ENCODE results near the gene PLXNA2. TPM values are rescaled to one million over a fixed set of nuclear protein-coding genes. Genes with fewer than 3 reads are reported as not detected.

The PLXNA2 gene
- total and polyA plus RNA-seq, 2 of the 13 experiments (the other 11 are each of a cell fraction or from before 2014, with no cell fraction given): 1.1 to 2.1 TPM

DNA sequence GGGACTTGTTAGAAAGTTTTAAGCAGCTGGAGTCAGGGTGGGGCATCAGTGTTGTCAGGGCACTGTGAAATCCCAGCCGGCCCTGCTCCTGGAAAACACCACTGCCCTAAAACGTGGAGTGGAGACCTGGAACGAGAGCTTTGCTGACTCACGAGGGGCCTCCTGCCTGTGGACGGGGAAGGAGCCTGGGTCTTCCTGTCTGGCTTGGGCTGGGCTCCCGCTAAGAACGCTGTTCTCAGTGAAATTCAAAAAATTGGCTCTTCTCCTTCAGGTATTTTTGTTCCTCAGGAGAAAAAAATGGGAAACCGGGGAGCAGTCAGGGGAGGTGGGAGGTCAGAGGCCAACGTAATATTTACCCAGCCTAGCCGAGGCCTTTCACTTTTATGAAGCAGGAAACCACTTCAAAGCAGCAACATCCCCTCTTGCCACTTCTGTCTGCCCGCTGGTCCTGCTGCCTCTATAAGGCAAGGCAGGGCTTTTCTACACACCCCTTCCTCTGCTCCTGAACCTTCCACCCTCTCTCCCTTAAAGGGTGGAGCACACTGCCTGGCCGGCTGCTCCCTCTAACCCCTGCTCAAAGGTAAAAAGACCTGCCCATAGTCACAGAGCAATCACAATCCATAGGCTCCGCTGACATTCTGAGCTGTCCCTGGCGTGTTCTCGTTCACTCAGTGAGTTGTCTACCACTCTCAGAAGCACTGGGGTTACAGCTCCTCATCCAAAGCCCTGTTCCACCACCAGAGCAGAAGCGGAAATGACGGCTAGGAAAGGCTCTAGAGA is 8.0 kb downstream of the PLXNA2 start (continued):
- peak; percentile 35; the same call in 1 of the 2 replicates for TF ChIP-seq ZNF614 (CRISPR knock-in tag; IDR thresholded peaks at IDR 0.05; ENCODE audit: borderline replicate concordance)
- TF ChIP-seq SETDB1 (CRISPR knock-in tag; IDR thresholded peaks at IDR 0.05; ENCODE audit: borderline replicate concordance): no peak
- TF ChIP-seq, protein P1, sequence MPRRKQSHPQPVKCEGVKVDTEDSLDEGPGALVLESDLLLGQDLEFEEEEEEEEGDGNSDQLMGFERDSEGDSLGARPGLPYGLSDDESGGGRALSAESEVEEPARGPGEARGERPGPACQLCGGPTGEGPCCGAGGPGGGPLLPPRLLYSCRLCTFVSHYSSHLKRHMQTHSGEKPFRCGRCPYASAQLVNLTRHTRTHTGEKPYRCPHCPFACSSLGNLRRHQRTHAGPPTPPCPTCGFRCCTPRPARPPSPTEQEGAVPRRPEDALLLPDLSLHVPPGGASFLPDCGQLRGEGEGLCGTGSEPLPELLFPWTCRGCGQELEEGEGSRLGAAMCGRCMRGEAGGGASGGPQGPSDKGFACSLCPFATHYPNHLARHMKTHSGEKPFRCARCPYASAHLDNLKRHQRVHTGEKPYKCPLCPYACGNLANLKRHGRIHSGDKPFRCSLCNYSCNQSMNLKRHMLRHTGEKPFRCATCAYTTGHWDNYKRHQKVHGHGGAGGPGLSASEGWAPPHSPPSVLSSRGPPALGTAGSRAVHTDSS (CRISPR knock-in tag; conservative IDR thresholded peaks at IDR 0.05): no peak
- TF ChIP-seq, protein P2, sequence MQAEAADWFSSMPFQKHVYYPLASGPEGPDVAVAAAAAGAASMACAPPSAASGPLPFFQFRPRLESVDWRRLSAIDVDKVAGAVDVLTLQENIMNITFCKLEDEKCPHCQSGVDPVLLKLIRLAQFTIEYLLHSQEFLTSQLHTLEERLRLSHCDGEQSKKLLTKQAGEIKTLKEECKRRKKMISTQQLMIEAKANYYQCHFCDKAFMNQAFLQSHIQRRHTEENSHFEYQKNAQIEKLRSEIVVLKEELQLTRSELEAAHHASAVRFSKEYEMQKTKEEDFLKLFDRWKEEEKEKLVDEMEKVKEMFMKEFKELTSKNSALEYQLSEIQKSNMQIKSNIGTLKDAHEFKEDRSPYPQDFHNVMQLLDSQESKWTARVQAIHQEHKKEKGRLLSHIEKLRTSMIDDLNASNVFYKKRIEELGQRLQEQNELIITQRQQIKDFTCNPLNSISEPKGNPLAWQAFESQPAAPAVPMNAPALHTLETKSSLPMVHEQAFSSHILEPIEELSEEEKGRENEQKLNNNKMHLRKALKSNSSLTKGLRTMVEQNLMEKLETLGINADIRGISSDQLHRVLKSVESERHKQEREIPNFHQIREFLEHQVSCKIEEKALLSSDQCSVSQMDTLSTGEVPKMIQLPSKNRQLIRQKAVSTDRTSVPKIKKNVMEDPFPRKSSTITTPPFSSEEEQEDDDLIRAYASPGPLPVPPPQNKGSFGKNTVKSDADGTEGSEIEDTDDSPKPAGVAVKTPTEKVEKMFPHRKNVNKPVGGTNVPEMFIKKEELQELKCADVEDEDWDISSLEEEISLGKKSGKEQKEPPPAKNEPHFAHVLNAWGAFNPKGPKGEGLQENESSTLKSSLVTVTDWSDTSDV (CRISPR knock-in tag; IDR thresholded peaks at IDR 0.05): no peak
- TF ChIP-seq MED1 (CRISPR knock-in tag; IDR thresholded peaks at IDR 0.05): peak; percentile 58
- TF ChIP-seq ATRX (CRISPR knock-in tag; IDR thresholded peaks at IDR 0.05; ENCODE audit: borderline replicate concordance): no peak
- no peak for TF ChIP-seq CREB1 (IDR thresholded peaks at IDR 0.05)
- TF ChIP-seq CREB1 (CRISPR knock-in tag; IDR thresholded peaks at IDR 0.05): no peak; the same call in 1 of the 2 replicates
- TF ChIP-seq, protein P3, sequence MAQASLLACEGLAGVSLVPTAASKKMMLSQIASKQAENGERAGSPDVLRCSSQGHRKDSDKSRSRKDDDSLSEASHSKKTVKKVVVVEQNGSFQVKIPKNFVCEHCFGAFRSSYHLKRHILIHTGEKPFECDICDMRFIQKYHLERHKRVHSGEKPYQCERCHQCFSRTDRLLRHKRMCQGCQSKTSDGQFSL (CRISPR knock-in tag; IDR thresholded peaks at IDR 0.05): no peak
- no peak for TF ChIP-seq ZNF549 (CRISPR knock-in tag; IDR thresholded peaks at IDR 0.05)
- TF ChIP-seq, protein P4, sequence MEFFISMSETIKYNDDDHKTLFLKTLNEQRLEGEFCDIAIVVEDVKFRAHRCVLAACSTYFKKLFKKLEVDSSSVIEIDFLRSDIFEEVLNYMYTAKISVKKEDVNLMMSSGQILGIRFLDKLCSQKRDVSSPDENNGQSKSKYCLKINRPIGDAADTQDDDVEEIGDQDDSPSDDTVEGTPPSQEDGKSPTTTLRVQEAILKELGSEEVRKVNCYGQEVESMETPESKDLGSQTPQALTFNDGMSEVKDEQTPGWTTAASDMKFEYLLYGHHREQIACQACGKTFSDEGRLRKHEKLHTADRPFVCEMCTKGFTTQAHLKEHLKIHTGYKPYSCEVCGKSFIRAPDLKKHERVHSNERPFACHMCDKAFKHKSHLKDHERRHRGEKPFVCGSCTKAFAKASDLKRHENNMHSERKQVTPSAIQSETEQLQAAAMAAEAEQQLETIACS (CRISPR knock-in tag; IDR thresholded peaks at IDR 0.05): no peak
- no peak for TF ChIP-seq ZNF772 (CRISPR knock-in tag; IDR thresholded peaks at IDR 0.05)
- peak; percentile 78 for TF ChIP-seq HNF4A (CRISPR knock-in tag; IDR thresholded peaks at IDR 0.05)
- no peak for TF ChIP-seq ZNF143 (CRISPR knock-in tag; IDR thresholded peaks at IDR 0.05)
- no peak for TF ChIP-seq KDM6A (CRISPR knock-in tag; IDR thresholded peaks at IDR 0.05; ENCODE audit: low read depth)
- TF ChIP-seq ASH2L (IDR thresholded peaks at IDR 0.05; ENCODE audit: insufficient read length, low read depth, low read length): peak; percentile 43
- no peak for TF ChIP-seq ERF (CRISPR knock-in tag; IDR thresholded peaks at IDR 0.05)
- 0 out of 2 replicates have a peak, but pooled peaks have one; percentile 31 for TF ChIP-seq KAT8 (CRISPR knock-in tag; IDR thresholded peaks at IDR 0.05)
- peak; percentile 54 for TF ChIP-seq ETV5 (CRISPR knock-in tag; IDR thresholded peaks at IDR 0.05; ENCODE audit: borderline replicate concordance)
- no peak for TF ChIP-seq HOXD1 (CRISPR knock-in tag; IDR thresholded peaks at IDR 0.05)
- no peak for TF ChIP-seq TMF1 (CRISPR knock-in tag; IDR thresholded peaks at IDR 0.05; ENCODE audit: low read depth)
- no peak for TF ChIP-seq SMAD1 (CRISPR knock-in tag; IDR thresholded peaks at IDR 0.05; ENCODE audit: borderline replicate concordance, low read depth)
- TF ChIP-seq CBFB (CRISPR knock-in tag; IDR thresholded peaks at IDR 0.05): peak; percentile 99
- TF ChIP-seq FOSL1 (CRISPR knock-in tag; IDR thresholded peaks at IDR 0.05; ENCODE audit: borderline replicate concordance): no peak
- no peak for TF ChIP-seq TEAD2 (CRISPR knock-in tag; IDR thresholded peaks at IDR 0.05)

Data from HepG2 (cell line).